Trophoblast cell (in vitro differentiated cells and primary cell): ENCODE data around the gene TPRX1.

Experiments
- DNase-seq, 2 donors: peaks; one replicate each; pipeline ENCODE4 v3.0.0-alpha.2; 2016
- H2AFZ ChIP-seq: 2 replicates; pipeline ENCODE4 v1.6.1; 2013; ENCODE audit warnings: low read length, moderate library complexity, mild to moderate bottlenecking; ENCODE audit not compliant: insufficient read depth, poor library complexity
- H2AK5ac ChIP-seq: 2 replicates; pipeline ENCODE4 v1.6.1; 2013; ENCODE audit warnings: mild to moderate bottlenecking, low read length
- H2BK120ac ChIP-seq: 2 replicates; pipeline ENCODE4 v1.6.1; 2013; ENCODE audit warnings: low read length, mild to moderate bottlenecking, moderate library complexity; ENCODE audit not compliant: insufficient read depth, poor library complexity
- H2BK12ac ChIP-seq: 2 replicates; pipeline ENCODE4 v1.6.1; 2013; ENCODE audit warnings: mild to moderate bottlenecking, low read length, moderate library complexity
- H2BK5ac ChIP-seq: 2 replicates; pipeline ENCODE4 v1.6.1; 2013; ENCODE audit warnings: low read length, low read depth, moderate library complexity, mild to moderate bottlenecking; ENCODE audit not compliant: poor library complexity
- H3K14ac ChIP-seq: 2 replicates; pipeline ENCODE4 v1.6.1; 2013; ENCODE audit warnings: mild to moderate bottlenecking, low read length
- H3K18ac ChIP-seq: 2 replicates; pipeline ENCODE4 v1.6.1; 2013; ENCODE audit warnings: mild to moderate bottlenecking, low read length
- H3K23ac ChIP-seq: 2 replicates; pipeline ENCODE4 v1.6.1; 2013; ENCODE audit warnings: low read length
- H3K27ac ChIP-seq: 2 replicates; pipeline ENCODE4 v1.5.1; 2013; ENCODE audit warnings: low read depth, mild to moderate bottlenecking, inconsistent platforms, low read length, moderate library complexity
- H3K27me3 ChIP-seq: 2 replicates; pipeline ENCODE4 v1.6.1; 2013; ENCODE audit warnings: inconsistent platforms, mild to moderate bottlenecking, low read length, moderate library complexity; ENCODE audit not compliant: insufficient read depth
- H3K36me3 ChIP-seq, 2 experiments: 1 replicate in 1 of 2; 2 replicates in 1 of 2; pipeline ENCODE4 v1.6.1; 2013; ENCODE audit warnings: low read length in 2 of 2, mild to moderate bottlenecking in 2 of 2, moderate library complexity in 1 of 2; ENCODE audit not compliant: insufficient read depth in 2 of 2, control insufficient read depth in 1 of 2
- H3K4ac ChIP-seq: 2 replicates; pipeline ENCODE4 v1.6.1; 2013; ENCODE audit warnings: low read depth, mild to moderate bottlenecking, low read length, moderate library complexity
- H3K4me1 ChIP-seq, 2 experiments: 1 replicate in 1 of 2; 2 replicates in 1 of 2; pipeline ENCODE4 v1.6.1; 2013; ENCODE audit warnings: low read length in 2 of 2, mild to moderate bottlenecking in 2 of 2, moderate library complexity in 1 of 2; ENCODE audit not compliant: insufficient read depth in 2 of 2, control insufficient read depth in 1 of 2
- H3K4me2 ChIP-seq: 2 replicates; pipeline ENCODE4 v1.6.1; 2013; ENCODE audit warnings: inconsistent platforms, mild to moderate bottlenecking, low read length, moderate library complexity
- H3K4me3 ChIP-seq: 2 replicates; pipeline ENCODE4 v1.5.1; 2013; ENCODE audit warnings: mild to moderate bottlenecking, low read depth, low read length, inconsistent platforms
- H3K79me1 ChIP-seq: one replicate; pipeline ENCODE4 v1.6.1; 2013; ENCODE audit warnings: low read length
- H3K79me2 ChIP-seq: 2 replicates; pipeline ENCODE4 v1.6.1; 2013; ENCODE audit warnings: low read length, mild to moderate bottlenecking; ENCODE audit not compliant: control insufficient read depth, insufficient read depth, poor library complexity
- H3K9ac ChIP-seq: 2 replicates; pipeline ENCODE4 v1.6.1; 2013; ENCODE audit warnings: mild to moderate bottlenecking, low read length
- H3K9me3 ChIP-seq: 2 replicates; pipeline ENCODE4 v1.6.1; 2013; ENCODE audit warnings: low read depth, mild to moderate bottlenecking, control low read depth, inconsistent platforms, low read length; ENCODE audit not compliant: insufficient read depth
- H4K12ac ChIP-seq: 2 replicates; pipeline ENCODE4 v1.6.1; 2013; ENCODE audit warnings: low read depth, mild to moderate bottlenecking, low read length, moderate library complexity
- H4K8ac ChIP-seq: 2 replicates; pipeline ENCODE4 v1.6.1; 2013; ENCODE audit warnings: low read depth, mild to moderate bottlenecking, low read length, moderate library complexity
- H4K91ac ChIP-seq: one replicate; pipeline ENCODE4 v1.6.1; 2013; ENCODE audit warnings: low read depth, mild to moderate bottlenecking, low read length, moderate library complexity
- WGBS: extraction: QIAGEN DNeasy Blood & Tissue Kit; methylation state at CpG from one replicate; pipeline ENCODE4 v1.1.7; 2013; ENCODE audit warnings: missing lambda C conversion rate; ENCODE audit not compliant: insufficient read length, insufficient coverage; ENCODE audit errors: extremely low coverage; 5-methylcytosine and 5-hydroxymethylcytosine counted together

TPRX1 gene

DNA sequence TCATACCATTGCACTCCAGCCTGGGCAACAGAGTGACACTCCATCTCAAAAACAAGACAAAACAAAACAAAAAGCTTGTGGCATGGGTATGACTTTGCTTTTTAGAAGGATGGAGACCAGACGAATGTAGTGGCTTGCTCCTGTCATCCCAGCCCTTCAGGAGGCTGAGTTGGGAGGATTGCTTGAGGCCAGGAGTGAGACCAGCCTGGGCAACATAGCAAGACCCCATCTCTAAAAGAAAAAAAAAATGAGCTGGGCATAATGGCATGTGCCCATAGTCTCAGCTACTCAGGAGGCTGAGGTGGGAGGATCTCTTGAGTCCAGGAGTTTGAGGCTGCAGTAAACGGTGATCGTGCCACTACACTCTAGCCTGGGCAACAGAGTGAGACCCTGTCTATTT is 42.2 kb downstream of the TPRX1 start:
- Histone ChIP-seq H2AFZ (no peak overlapping the region), H3K18ac (no peak overlapping the region)

DNA sequence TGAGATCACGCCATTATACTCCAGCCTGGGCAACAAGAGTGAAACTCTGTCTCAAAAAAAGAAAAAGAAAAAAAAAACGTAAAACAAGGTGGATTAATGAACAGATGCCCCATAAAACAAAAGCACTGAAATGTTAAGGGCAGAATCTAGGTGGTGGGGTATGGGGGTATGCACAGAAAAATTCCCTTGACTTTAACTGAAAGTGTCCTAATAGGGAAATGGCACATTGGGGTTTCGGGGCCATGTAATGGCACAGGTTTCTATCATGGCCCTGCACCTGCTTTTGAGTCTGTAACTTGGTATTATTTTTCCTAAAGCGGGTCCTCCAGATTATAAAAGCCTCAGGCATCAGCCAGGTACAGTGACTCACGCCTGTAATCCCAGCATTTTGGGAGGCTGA is 42.8 kb downstream of the TPRX1 start:
- Histone ChIP-seq H3K27me3 (no peaks in the 10 kb centered on the region), H3K9ac (no peak overlapping the region), H3K27ac (no peak overlapping the region), H3K23ac (no peak overlapping the region), H3K36me3 (peaks cover 14 to 26% of the 10 kb centered on the region in 2 experiments), H3K79me1 (no peaks in the 10 kb centered on the region), H4K91ac (no peak overlapping the region), H3K14ac (no peak overlapping the region), H2AFZ (no peak overlapping the region), H3K4me1 (no peaks in the 10 kb centered on the region), H3K4me3 (no peak overlapping the region), H3K9me3 (peaks cover 3% of the 10 kb centered on the region), H3K79me2 (no peaks in the 10 kb centered on the region), H2BK12ac (no peak overlapping the region), H3K18ac (no peak overlapping the region), H3K4ac (no peak overlapping the region), H2BK120ac (no peak overlapping the region), H4K12ac (no peak overlapping the region), H2BK5ac (no peak overlapping the region), H4K8ac (no peak overlapping the region), H3K4me2 (no peak overlapping the region), H2AK5ac (no peak overlapping the region)
- DNase-seq = peak in 1 of 2 donors; percentile 39
- WGBS = no CpG with 5 or more reads among the region's 5 CpGs

More for the DNA sequence above, 42.2 kb downstream of the TPRX1 start:
- Histone ChIP-seq H3K36me3 (peaks cover 8 to 20% of the 10 kb centered on the region in 2 experiments), H3K9ac (no peak overlapping the region), H3K9me3 (peaks cover 4% of the 10 kb centered on the region), H2AK5ac (no peak overlapping the region), H3K14ac (no peak overlapping the region), H3K27me3 (no peaks in the 10 kb centered on the region), H3K79me1 (no peaks in the 10 kb centered on the region), H3K4me2 (no peak overlapping the region), H2BK12ac (no peak overlapping the region), H3K4me1 (no peaks in the 10 kb centered on the region), H3K4me3 (no peak overlapping the region), H4K91ac (no peak overlapping the region), H4K8ac (no peak overlapping the region), H3K79me2 (no peaks in the 10 kb centered on the region), H4K12ac (no peak overlapping the region), H2BK120ac (no peak overlapping the region), H3K27ac (no peak overlapping the region), H2BK5ac (no peak overlapping the region), H3K23ac (no peak overlapping the region), H3K4ac (no peak overlapping the region)
- no peak for DNase-seq
- no CpG with 5 or more reads among the region's 3 CpGs for WGBS

DNA sequence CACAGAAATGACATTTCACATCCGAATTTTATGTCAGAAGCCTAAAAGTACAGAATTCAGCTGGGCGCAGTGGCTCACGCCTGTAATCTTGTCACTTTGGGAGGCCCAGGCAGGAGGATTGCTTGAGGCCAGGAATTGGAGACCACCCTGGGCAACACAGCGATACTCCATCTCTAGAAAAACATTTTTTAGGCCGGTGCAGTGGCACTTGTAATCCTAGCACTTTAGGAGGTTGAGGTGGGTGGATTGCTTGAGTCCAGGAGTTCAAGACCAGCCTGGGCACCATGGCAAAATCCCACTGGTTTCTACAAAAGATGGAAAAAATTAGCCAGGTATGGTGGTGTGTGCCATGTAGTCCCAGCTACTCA is 43.7 kb downstream of the TPRX1 start:
- Histone ChIP-seq H3K4me1 (no peaks in the 10 kb centered on the region), H4K8ac (no peak overlapping the region)
- WGBS = no CpG with 5 or more reads among the region's 5 CpGs

DNA sequence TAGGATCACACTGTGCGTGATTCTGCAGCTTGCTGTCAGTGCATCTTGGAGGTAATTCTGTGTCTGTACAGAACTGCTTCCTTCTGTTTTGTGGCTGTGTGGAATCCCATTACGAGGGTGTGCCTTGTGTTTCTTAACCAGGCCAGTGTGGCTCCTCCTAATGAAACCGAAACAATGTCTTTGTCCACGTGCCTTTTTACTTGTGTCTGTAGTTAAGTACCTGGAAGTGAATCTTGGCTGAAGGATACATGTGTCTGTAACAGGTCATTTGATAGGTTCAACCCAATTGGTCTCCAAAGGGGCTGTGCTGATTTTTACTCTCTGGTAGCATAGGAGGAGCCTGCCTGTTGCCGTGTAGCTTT is 45.9 kb downstream of the TPRX1 start:
- H2BK12ac ChIP-seq = no peak overlapping the region
- H2AK5ac ChIP-seq = no peak overlapping the region
- H4K91ac ChIP-seq = no peak overlapping the region
- no CpG with 5 or more reads among the region's 5 CpGs for WGBS
- H3K9ac ChIP-seq = no peak overlapping the region
- H2AFZ ChIP-seq = no peak overlapping the region
- no peak overlapping the region for H3K4ac ChIP-seq
- no peak for DNase-seq
- no peaks in the 10 kb centered on the region for H3K27me3 ChIP-seq
- H3K14ac ChIP-seq = no peak overlapping the region
- no peak overlapping the region for H3K4me3 ChIP-seq
- H3K23ac ChIP-seq = no peak overlapping the region
- no peak overlapping the region for H4K12ac ChIP-seq
- no peak overlapping the region for H2BK120ac ChIP-seq
- no peaks in the 10 kb centered on the region for H3K79me1 ChIP-seq
- H3K36me3 ChIP-seq = peaks cover 45 to 56% of the 10 kb centered on the region in 2 experiments
- no peak overlapping the region for H3K27ac ChIP-seq
- no peak overlapping the region for H2BK5ac ChIP-seq
- H3K18ac ChIP-seq = no peak overlapping the region
- no peaks in the 10 kb centered on the region for H3K4me1 ChIP-seq
- peaks cover 4% of the 10 kb centered on the region for H3K9me3 ChIP-seq
- H4K8ac ChIP-seq = no peak overlapping the region
- no peaks in the 10 kb centered on the region for H3K79me2 ChIP-seq
- no peak overlapping the region for H3K4me2 ChIP-seq

More for the DNA sequence above, 43.7 kb downstream of the TPRX1 start:
- no peak overlapping the region for H2BK5ac ChIP-seq
- H3K27me3 ChIP-seq = no peaks in the 10 kb centered on the region
- H3K27ac ChIP-seq = no peak overlapping the region
- H4K12ac ChIP-seq = no peak overlapping the region
- H2BK12ac ChIP-seq = no peak overlapping the region
- H3K4ac ChIP-seq = no peak overlapping the region
- no peak overlapping the region for H2AFZ ChIP-seq
- no peak for DNase-seq
- no peak overlapping the region for H2AK5ac ChIP-seq
- H3K4me3 ChIP-seq = no peak overlapping the region
- no peak overlapping the region for H3K9ac ChIP-seq
- no peaks in the 10 kb centered on the region for H3K79me1 ChIP-seq
- H3K14ac ChIP-seq = no peak overlapping the region
- no peak overlapping the region for H3K23ac ChIP-seq
- H3K36me3 ChIP-seq = peaks cover 23 to 35% of the 10 kb centered on the region in 2 experiments
- H2BK120ac ChIP-seq = no peak overlapping the region
- no peaks in the 10 kb centered on the region for H3K79me2 ChIP-seq
- no peak overlapping the region for H3K18ac ChIP-seq
- no peak overlapping the region for H4K91ac ChIP-seq
- H3K4me2 ChIP-seq = no peak overlapping the region
- peaks cover 2% of the 10 kb centered on the region for H3K9me3 ChIP-seq
